ENCODE results near the gene LHX8.

The LHX8 gene

DNA sequence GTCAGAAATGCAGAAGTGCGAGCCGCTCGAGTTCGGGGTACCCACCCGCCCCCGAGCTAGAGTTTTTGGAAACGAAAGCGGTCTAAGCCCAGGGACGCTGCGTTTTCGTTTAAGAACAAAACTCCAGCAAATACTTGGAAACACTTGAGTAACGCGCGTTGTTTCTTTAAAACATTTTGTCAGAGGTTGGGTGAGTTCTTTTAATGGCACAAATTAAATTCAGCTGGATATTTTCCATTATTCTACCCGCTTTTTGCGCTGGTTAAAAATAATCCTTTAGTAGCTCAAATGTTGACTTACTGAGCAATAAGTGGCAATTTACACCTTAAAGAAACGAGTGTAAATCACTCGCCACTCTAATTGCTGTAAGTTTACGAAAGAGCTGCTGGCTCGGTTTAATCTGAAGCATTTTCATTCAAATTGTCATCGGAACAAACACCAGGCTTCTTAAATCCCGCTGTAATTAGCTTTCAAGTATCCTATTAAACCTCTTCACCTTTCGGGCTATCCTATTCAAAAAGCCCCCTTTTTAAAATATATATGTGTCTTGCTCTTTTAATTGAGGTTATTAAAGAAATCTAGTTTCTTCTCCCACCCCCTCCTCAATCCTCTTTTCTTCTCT lies 1.5 kb downstream of the LHX8 start:
- TF ChIP-seq CTCF (IDR thresholded peaks at IDR 0.05): no peak

GRCh38 chr1:75136195-75136815 lies 2.1 kb downstream of the LHX8 start:
- no peak for TF ChIP-seq CTCF (IDR thresholded peaks at IDR 0.05)

- TF ChIP-seq CTCF (IDR thresholded peaks at IDR 0.05): no peak
Observed at GRCh38 chr1:75136921-75137641, 2.9 kb downstream of the LHX8 start.

DNA sequence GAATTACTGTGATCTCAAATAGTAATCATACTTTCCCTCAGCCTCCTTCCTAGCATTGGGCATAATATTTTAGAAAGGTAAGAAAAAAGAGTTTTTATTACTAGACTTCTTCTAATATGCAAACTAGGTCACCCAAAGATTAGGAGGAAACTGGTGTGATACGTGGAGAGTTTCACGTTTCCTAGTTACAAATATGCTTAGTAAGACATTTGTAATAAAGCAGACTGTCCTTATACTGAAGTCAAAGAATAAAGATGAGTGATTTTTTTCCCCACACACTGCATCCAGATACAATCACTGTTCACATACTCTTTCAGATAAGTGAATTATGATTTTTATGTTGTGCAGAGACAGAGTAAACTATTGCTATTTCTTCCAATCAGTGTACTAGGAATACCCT lies 17.9 kb downstream of the LHX8 start:
- TF ChIP-seq CTCF (IDR thresholded peaks at IDR 0.05): no peak

DNA sequence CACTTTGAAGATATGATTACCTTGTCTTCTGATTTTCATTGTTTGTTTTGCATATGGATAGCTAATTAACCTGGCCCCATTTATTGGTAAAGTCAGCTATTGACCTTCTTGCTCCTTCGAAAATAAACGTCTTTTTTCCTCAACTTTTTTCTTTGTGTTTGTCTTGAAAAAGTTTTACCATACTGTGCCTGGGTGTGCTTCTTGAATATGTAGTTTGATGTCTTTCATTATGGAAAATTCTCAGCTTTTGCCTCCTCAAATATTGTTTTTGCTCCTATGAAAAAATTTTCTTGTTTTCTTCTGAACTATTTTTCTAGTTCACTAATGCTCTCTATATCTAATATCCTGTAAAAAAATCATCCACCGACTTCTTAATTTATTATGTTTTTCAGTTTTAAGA lies 25.0 kb downstream of the LHX8 start:
- TF ChIP-seq CTCF (IDR thresholded peaks at IDR 0.05): no peak

GRCh38 chr1:75165264-75165663 lies 31.1 kb downstream of the LHX8 start:
- TF ChIP-seq CTCF (IDR thresholded peaks at IDR 0.05): no peak

DNA sequence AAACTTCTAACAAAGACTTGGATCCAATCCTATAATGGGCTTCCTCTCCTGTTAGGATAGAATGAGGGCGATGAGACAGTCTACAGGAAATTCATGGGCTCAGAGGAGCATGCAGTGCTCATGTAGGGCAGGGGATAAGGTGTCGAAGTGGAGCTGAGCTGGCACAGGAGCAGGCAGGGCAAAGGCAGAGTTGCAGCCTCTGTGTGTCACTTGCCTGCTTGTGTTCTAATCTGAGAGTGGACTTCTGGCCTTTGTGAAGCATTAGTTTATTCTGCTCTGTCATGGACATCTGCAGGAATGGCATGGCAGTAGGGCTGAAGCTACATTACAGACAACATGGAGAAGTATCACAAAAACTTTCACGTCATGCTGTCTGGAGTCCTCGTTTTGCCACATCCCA lies 32.6 kb downstream of the LHX8 start:
- no peak for TF ChIP-seq CTCF (IDR thresholded peaks at IDR 0.05)

Measured in LNCAP (cell line).